Nephron progenitor cell (in vitro differentiated cells): ENCODE measurements around the gene FBF1.
"Not testable (repeated sequence)": the region's sequence is repeated elsewhere in the genome, so short reads cannot be mapped to it uniquely, and the experiment has no call there.

Source experiments
- DNase-seq: peaks from one replicate; pipeline ENCODE4 v3.0.0; 2021
- H3K27ac Mint-ChIP-seq: 2 replicates; pipeline ENCODE4 v1.8.0; 2021; ENCODE audit warnings: mild to moderate bottlenecking, moderate library complexity, mixed read lengths
- H3K27me3 Mint-ChIP-seq: 2 replicates; pipeline ENCODE4 v1.8.0; 2021; ENCODE audit warnings: mild to moderate bottlenecking, low read depth, mixed read lengths; ENCODE audit not compliant: poor library complexity
- H3K36me3 Mint-ChIP-seq: 2 replicates; pipeline ENCODE4 v1.8.0; 2021; ENCODE audit warnings: low read depth, mixed read lengths
- H3K4me1 Mint-ChIP-seq: 2 replicates; pipeline ENCODE4 v1.8.0; 2021; ENCODE audit warnings: mixed read lengths
- H3K4me3 Mint-ChIP-seq: 2 replicates; pipeline ENCODE4 v1.8.0; 2021; ENCODE audit warnings: mild to moderate bottlenecking, moderate library complexity, mixed read lengths
- H3K9me3 Mint-ChIP-seq: 2 replicates; pipeline ENCODE4 v1.8.0; 2021; ENCODE audit warnings: mild to moderate bottlenecking, moderate library complexity, mixed read lengths
- CTCF ChIP-seq: fragments of 200-600 bp; sonication (generic); IDR thresholded peaks from 2 replicates; pipeline ENCODE4 v1.5.0; 2021; ENCODE audit warnings: antibody characterized with exemption

The FBF1 gene

DNA sequence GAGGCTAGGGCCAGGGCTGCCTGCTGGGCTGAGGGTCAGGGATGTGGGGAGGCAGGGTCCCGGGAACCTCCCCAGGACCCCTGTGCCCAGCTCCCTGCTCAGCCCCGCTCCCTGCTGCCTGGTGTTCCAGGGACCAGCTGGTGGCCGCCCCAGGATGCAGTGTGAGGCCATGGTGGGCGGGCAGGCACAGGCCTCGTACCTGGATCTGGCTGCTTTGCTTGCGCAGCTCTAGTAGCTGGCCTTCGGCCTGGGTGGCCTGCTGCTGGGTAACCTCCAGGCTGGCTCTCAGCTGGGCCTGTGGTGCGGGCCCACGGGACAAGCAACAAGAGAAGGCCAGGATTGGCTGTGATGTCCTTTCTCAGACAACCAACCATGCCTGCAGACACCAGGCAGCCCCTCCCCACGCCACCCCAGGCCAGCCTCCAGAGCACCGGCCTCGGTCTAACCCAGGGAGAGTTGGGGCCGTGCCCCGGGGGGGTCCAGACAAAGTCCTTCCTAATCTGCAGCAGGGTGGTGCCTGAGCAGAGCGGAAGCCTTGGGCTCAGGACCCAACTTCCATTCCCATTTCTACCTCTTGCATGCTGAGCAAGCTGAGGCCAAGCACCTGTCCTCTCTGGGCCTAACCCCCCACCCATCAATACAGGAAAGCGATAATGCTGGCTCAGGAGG is 48.2 kb downstream of the FBF1 start:
- no peak for TF ChIP-seq CTCF
- DNase-seq, result no peak
- Mint-ChIP-seq H3K4me3 (no peak overlapping the region), H3K36me3 (peaks cover 12% of the 10 kb centered on the region), H3K9me3 (no peaks in the 10 kb centered on the region), H3K4me1 (peaks cover 28% of the 10 kb centered on the region), H3K27ac (no peak overlapping the region), H3K27me3 (peaks cover 9% of the 10 kb centered on the region)

GRCh38 chr17:75891605-75892555 is 49.0 kb downstream of the FBF1 start:
- DNase-seq, result no peak
- Mint-ChIP-seq H3K9me3 (no peaks in the 10 kb centered on the region), H3K4me3 (no peak overlapping the region), H3K4me1 (peaks cover 22% of the 10 kb centered on the region), H3K27me3 (peaks cover 14% of the 10 kb centered on the region), H3K27ac (no peak overlapping the region), H3K36me3 (peaks cover 13% of the 10 kb centered on the region)
- no peak for TF ChIP-seq CTCF

DNA sequence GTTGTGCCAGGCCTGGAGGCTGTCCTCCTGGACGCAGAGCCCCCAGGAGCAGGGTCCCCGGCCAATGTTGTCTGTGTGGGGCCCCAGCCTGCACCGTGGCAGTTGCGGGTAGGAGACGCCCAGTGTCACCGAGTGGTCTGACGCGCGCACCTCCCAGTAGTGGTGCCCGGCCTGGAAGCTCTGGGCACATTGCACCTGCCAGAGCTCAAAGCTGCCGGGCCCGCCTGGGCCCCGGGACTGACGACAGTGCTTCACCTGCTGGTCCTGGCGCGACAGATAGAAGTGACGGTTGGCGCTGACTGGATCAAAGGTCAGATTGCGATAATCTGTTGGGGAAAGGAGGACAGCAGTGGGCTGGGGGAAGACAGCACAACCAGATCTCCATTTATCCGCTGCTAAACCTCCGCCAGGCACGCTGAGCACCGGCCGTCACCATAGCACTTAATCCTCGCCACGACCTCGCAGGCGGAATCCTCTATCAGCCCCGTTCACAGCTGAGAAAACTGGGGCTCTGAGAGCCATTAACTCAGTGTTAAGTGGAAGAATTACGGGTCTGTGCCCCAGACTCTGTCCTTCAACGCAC is 49.7 kb downstream of the FBF1 start:
- Mint-ChIP-seq H3K9me3 (no peaks in the 10 kb centered on the region), H3K27me3 (peaks cover 21% of the 10 kb centered on the region), H3K27ac (no peak overlapping the region), H3K36me3 (peaks cover 18% of the 10 kb centered on the region), H3K4me3 (no peak overlapping the region), H3K4me1 (peaks cover 22% of the 10 kb centered on the region)
- DNase-seq, result no peak
- TF ChIP-seq CTCF, result no peak

DNA sequence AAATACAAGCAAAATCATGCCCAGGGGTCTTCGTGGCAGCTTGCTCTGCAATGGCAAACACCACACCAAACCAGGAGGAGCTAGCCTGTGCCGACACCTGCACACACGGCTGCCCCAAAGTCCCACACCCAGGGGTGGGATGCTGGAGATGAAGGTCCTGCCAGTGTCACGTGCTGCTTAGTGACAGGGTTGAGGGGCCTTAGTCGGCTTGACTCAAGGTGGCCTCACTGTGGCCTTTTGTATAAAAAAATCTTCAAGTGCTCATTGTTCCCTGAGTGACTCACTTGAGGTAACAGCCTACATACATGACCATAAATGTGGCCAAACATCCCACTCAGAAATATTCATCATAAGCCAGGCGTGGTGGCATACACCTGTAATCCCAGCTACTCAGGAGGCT is 51.4 kb downstream of the FBF1 start:
- Mint-ChIP-seq H3K4me1 (peaks cover 10% of the 10 kb centered on the region), H3K9me3 (no peaks in the 10 kb centered on the region), H3K27me3 (peaks cover 26% of the 10 kb centered on the region), H3K4me3 (no peak overlapping the region), H3K27ac (no peak overlapping the region), H3K36me3 (peaks cover 18% of the 10 kb centered on the region)
- TF ChIP-seq CTCF, result no peak
- DNase-seq, result no peak

- no peak overlapping the region for H3K4me3 Mint-ChIP-seq
- H3K27ac Mint-ChIP-seq, result no peak overlapping the region
- H3K27me3 Mint-ChIP-seq, result peaks cover 20% of the 10 kb centered on the region
- H3K9me3 Mint-ChIP-seq, result no peaks in the 10 kb centered on the region
- H3K4me1 Mint-ChIP-seq, result no peaks in the 10 kb centered on the region
- no peak for TF ChIP-seq CTCF
- DNase-seq, result no peak
- peaks cover 18% of the 10 kb centered on the region for H3K36me3 Mint-ChIP-seq
Observed at GRCh38 chr17:75888484-75888883, 52.4 kb downstream of the FBF1 start.

DNA sequence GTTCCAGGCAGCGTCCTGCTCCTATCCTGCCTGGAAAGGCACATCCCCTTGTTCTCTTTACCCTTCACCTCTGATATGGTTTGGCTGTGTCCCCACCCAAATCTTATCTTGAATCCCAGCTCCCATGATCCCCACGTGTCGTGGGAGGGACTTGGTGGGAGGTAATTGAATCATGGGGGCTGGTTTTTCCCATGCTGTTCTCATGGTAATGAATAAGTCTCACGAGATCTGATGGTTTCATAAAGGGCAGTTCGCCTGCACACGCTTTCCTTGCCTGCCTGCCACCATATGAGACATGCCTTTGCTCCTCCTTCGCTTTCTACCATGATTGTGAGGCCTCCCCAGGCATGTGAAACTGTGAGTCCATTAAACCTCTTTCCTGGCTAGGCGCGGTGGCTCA is 55.0 kb downstream of the FBF1 start:
- not testable (repeated sequence) for DNase-seq, H3K4me3 Mint-ChIP-seq, H3K9me3 Mint-ChIP-seq, H3K27ac Mint-ChIP-seq, H3K4me1 Mint-ChIP-seq
- Mint-ChIP-seq H3K36me3 (peaks cover 18% of the 10 kb centered on the region), H3K27me3 (peaks cover 33% of the 10 kb centered on the region)
